Stomach (tissue), 9 donors: ENCODE results near the gene PANK2. TPM values are rescaled to one million over a fixed set of nuclear protein-coding genes. Genes with fewer than 3 reads are reported as not detected.
"Not testable (repeated sequence)": the region's sequence is repeated elsewhere in the genome, so short reads cannot be mapped to it uniquely, and the experiment has no call there.

Experiments
- DNase-seq, 2 donors: peaks; one replicate each; pipeline versions ENCODE4 v3.0.0 to v3.0.0-alpha.2; 2013 to 2019
- H3K27ac ChIP-seq, 5 donors: fragments of 200-600 bp in 4 of 5; sonication (generic) in 4 of 5; one replicate each; pipeline ENCODE4 v1.5.1; 2013 to 2019; ENCODE audit warnings: mild to moderate bottlenecking in 1 of 5, moderate library complexity in 1 of 5
- H3K27me3 ChIP-seq, 3 donors: fragments of 200-600 bp; sonication (generic); one replicate each; pipeline ENCODE4 v1.5.1; 2017 to 2019; ENCODE audit warnings: mixed run types in 1 of 3
- H3K36me3 ChIP-seq, 4 donors: fragments of 200-600 bp; sonication (generic); 1 replicate in 3 of 4; 2 replicates in 1 of 4; pipeline ENCODE4 v1.5.1; 2016 to 2019
- H3K4me1 ChIP-seq, 4 donors: fragments of 200-600 bp; sonication (generic); one replicate each; pipeline ENCODE4 v1.5.1; 2016 to 2019
- H3K4me3 ChIP-seq, 4 donors: fragments of 200-600 bp; sonication (generic) in 3 of 4; one replicate each; pipeline ENCODE4 v1.5.1; 2016 to 2019; ENCODE audit warnings: mild to moderate bottlenecking in 1 of 4
- H3K9me3 ChIP-seq, 4 donors: fragments of 200-600 bp; sonication (generic); one replicate each; pipeline ENCODE4 v1.5.1; 2016 to 2019
- CTCF ChIP-seq, 7 experiments: fragments of 450-650 bp in 4 of 7; fragments of 200-600 bp in 3 of 7; sonication (generic) in 3 of 7; IDR thresholded peaks; one replicate each; pipeline ENCODE4 v1.5.1; 2016 to 2019; ENCODE audit warnings: antibody characterized with exemption in 7 of 7, control low read depth in 2 of 7, mild to moderate bottlenecking in 1 of 7
- EP300 ChIP-seq: sonication (generic); formaldehyde crosslinking; IDR thresholded peaks from one replicate; pipeline ENCODE4 v1.6.1; 2017; ENCODE audit warnings: antibody characterized with exemption
- POLR2A ChIP-seq, 4 donors: fragments of 450-650 bp; IDR thresholded peaks; one replicate each; pipeline ENCODE4 v1.6.1; 2016; ENCODE audit warnings: antibody characterized with exemption in 4 of 4, control low read depth in 2 of 4, mild to moderate bottlenecking in 1 of 4, moderate library complexity in 1 of 4
- POLR2AphosphoS5 ChIP-seq, 3 donors: sonication (generic); formaldehyde crosslinking; IDR thresholded peaks; one replicate each; pipeline ENCODE4 v1.6.1; 2016; ENCODE audit warnings: antibody characterized with exemption in 3 of 3
- WGBS, 5 donors: extraction: QIAGEN DNeasy Blood & Tissue Kit in 3 of 5; methylation state at CpG; one replicate each; pipeline versions ENCODE4 v1.1.5 to v1.1.7; 2013 to 2018; 5-methylcytosine and 5-hydroxymethylcytosine counted together
- intact Hi-C: fragments of 100-400 bp; cut with DNase I; formaldehyde crosslinking; loops from one replicate; pipeline ENCODE4 v1.15.1; 2023; ENCODE audit warnings: low total_unique reads
- polyA plus RNA-seq, 3 donors: library from polyadenylated mRNA; stranded (reverse); fragments of 200-250 nt; gene quantifications; one replicate each; pipeline ENCODE4 v1.2.3, GENCODE V29; 2013
- total RNA-seq, 5 donors: library from RNA; depleted of rRNA; stranded (reverse); fragments of >200 nt; gene quantifications; one replicate each; pipeline versions ENCODE4 v1.1.0 to v1.2.3, GENCODE V29; 2014 to 2016
- donor health status: healthy with polysubstance abuse.
- donor health status: Bipolar disorder and iron deficiency.
- donor health status: healthy.

PANK2 gene
- total and polyA plus RNA-seq, 8 donors, result 8.8 to 68.4 (median 26.8) TPM

- intact Hi-C loops, result no loop called here
- no peak overlapping the region for H3K27ac ChIP-seq
- WGBS, 5 donors, result 72 to 84% (median 78%) methylated on average over 2 of the region's 2 CpGs
- H3K9me3 ChIP-seq, result no peaks in the 10 kb centered on the region
- no peaks in the 10 kb centered on the region for H3K27me3 ChIP-seq
- H3K36me3 ChIP-seq, result peaks cover 7 to 16% (median 15%) of the 10 kb centered on the region in 4 donors
- TF ChIP-seq POLR2AphosphoS5 (IDR thresholded peaks at IDR 0.05) (no peak), POLR2A (IDR thresholded peaks at IDR 0.05) (no peak), CTCF (IDR thresholded peaks at IDR 0.05) (no peak), EP300 (no peak)
- no peak overlapping the region for H3K4me3 ChIP-seq
- peaks cover 18 to 78% (median 50%) of the 10 kb centered on the region in 4 donors for H3K4me1 ChIP-seq
- DNase-seq, result no peak
These were observed 15.0 kb downstream of the PANK2 start for GRCh38 chr20:3904224-3904623.

- Histone ChIP-seq H3K4me3 (no peak overlapping the region), H3K4me1 (peaks cover 18 to 72% (median 46%) of the 10 kb centered on the region in 4 donors), H3K27ac (no peak overlapping the region), H3K9me3 (no peaks in the 10 kb centered on the region), H3K36me3 (peaks cover 10 to 22% (median 21%) of the 10 kb centered on the region in 4 donors), H3K27me3 (no peaks in the 10 kb centered on the region)
- no peak for TF ChIP-seq POLR2A (IDR thresholded peaks at IDR 0.05)
- no peak for TF ChIP-seq CTCF (IDR thresholded peaks at IDR 0.05)
- TF ChIP-seq POLR2AphosphoS5 (IDR thresholded peaks at IDR 0.05), result no peak
- TF ChIP-seq EP300, result no peak
- intact Hi-C loops, result no loop called here
- DNase-seq, result no peak
- WGBS, 5 donors, result 80 to 91% (median 83%) methylated on average over 5 of the region's 5 CpGs
These were observed 15.7 kb downstream of the PANK2 start for GRCh38 chr20:3904857-3905256.

GRCh38 chr20:3906744-3907721 is 17.8 kb downstream of the PANK2 start:
- peaks cover 23 to 44% (median 43%) of the 10 kb centered on the region in 4 donors for H3K36me3 ChIP-seq
- DNase-seq, H3K4me3 ChIP-seq, H3K27me3 ChIP-seq, intact Hi-C loops, H3K9me3 ChIP-seq, H3K27ac ChIP-seq: not testable (repeated sequence)
- WGBS, 5 donors, result 80 to 86% (median 81%) methylated on average over 17 of the region's 17 CpGs
- H3K4me1 ChIP-seq, result peaks cover 3 to 59% (median 28%) of the 10 kb centered on the region in 4 donors

- intact Hi-C loops, result no loop called here
- Histone ChIP-seq H3K9me3 (no peaks in the 10 kb centered on the region), H3K36me3 (peaks cover 30 to 60% (median 59%) of the 10 kb centered on the region in 4 donors), H3K27ac (no peak overlapping the region), H3K4me1 (peaks cover 0 to 44% (median 20%) of the 10 kb centered on the region in 4 donors), H3K4me3 (no peak overlapping the region), H3K27me3 (no peaks in the 10 kb centered on the region)
- 78 to 90% (median 83%) methylated on average over 4 of the region's 4 CpGs for WGBS, 5 donors
- no peak for DNase-seq
- TF ChIP-seq POLR2AphosphoS5 (IDR thresholded peaks at IDR 0.05) (no peak), EP300 (no peak), POLR2A (IDR thresholded peaks at IDR 0.05) (no peak), CTCF (IDR thresholded peaks at IDR 0.05) (no peak)
These were observed 19.5 kb downstream of the PANK2 start for GRCh38 chr20:3908667-3909066.

GRCh38 chr20:3909952-3910366 is 20.8 kb downstream of the PANK2 start:
- TF ChIP-seq POLR2A (IDR thresholded peaks at IDR 0.05), result no peak
- no peak for TF ChIP-seq POLR2AphosphoS5 (IDR thresholded peaks at IDR 0.05)
- TF ChIP-seq CTCF (IDR thresholded peaks at IDR 0.05), result no peak
- no peak for TF ChIP-seq EP300
- H3K4me1 ChIP-seq, result peaks cover 0 to 31% (median 13%) of the 10 kb centered on the region in 4 donors
- H3K9me3 ChIP-seq, result no peaks in the 10 kb centered on the region
- H3K4me3 ChIP-seq, result no peak overlapping the region
- H3K27ac ChIP-seq, result no peak overlapping the region
- H3K27me3 ChIP-seq, result no peaks in the 10 kb centered on the region
- no peak for DNase-seq
- peaks cover 40 to 73% (median 72%) of the 10 kb centered on the region in 4 donors for H3K36me3 ChIP-seq
- intact Hi-C loops, result no loop called here
